K562 (cell line): ENCODE data around the gene TEX50. TPM values are rescaled to one million over a fixed set of nuclear protein-coding genes. Genes with fewer than 3 reads are reported as not detected.
A peak's percentile ranks its signal among the peaks of the same experiment; 100 is the strongest.

Experiments
- ATAC-seq: fragments of 200-7000 bp; cut with Tn5 transposase; 3 replicates; pipeline ENCODE4 v1.9.1; 2020; ENCODE audit warnings: moderate library complexity
- BruUV-seq: library from RNA; stranded (reverse); fragments of 400-500 nt; replicated peaks from 2 replicates; lab custom pipeline; 2021; lab: Mats Ljungman, UMichigan
- CTCF ChIA-PET: fragments of 300-600 bp; formaldehyde crosslinking; extraction: SDS; loops from one replicate; lab custom pipeline; 2021; ENCODE audit warnings: low intra/inter-chr PET ratio; lab: Yijun Ruan, JAX
- POLR2A ChIA-PET: fragments of 300-600, 350-650 bp; sonication (Branson Sonifier 250); formaldehyde crosslinking; extraction: SDS; loops from one replicate; lab custom pipeline; 2021; ENCODE audit warnings: antibody characterized with exemption, inconsistent platforms; lab: Yijun Ruan, JAX
- DNase-seq, 4 experiments: peaks; one replicate each; pipeline versions ENCODE4 v3.0.0 to v3.0.0-alpha.2; 2011 to 2018; ENCODE audit warnings: low spot score in 3 of 4, mixed read lengths in 3 of 4; ENCODE audit errors: extremely low read depth in 1 of 4
- FAIRE-seq: peaks from 2 replicates; lab custom pipeline; 2011; peaks lifted over from hg19 to GRCh38; lab: Jason Lieb, UNC
- H2AFZ ChIP-seq: 2 replicates; pipeline ENCODE4 v1.6.0; 2011; ENCODE audit warnings: low read depth, low read length, control low read depth, inconsistent platforms
- H3K27ac ChIP-seq: fragments of 200-600 bp; 3 replicates; pipeline ENCODE4 v1.8.0; 2011; ENCODE audit warnings: low read depth, mild to moderate bottlenecking, control low read depth, inconsistent platforms, low read length, moderate library complexity, mixed read lengths; ENCODE audit errors: extremely low read depth
- H3K27me3 ChIP-seq, 2 experiments: fragments of 300-600 bp in 1 of 2; 2 replicates in 1 of 2; 3 replicates in 1 of 2; pipeline versions ENCODE4 v1.6.0 to v1.8.0; 2011; ENCODE audit warnings: inconsistent platforms in 2 of 2, low read length in 2 of 2, mild to moderate bottlenecking in 1 of 2, mixed read lengths in 1 of 2, moderate library complexity in 1 of 2; ENCODE audit not compliant: control insufficient read depth in 2 of 2, insufficient read depth in 2 of 2
- H3K36me3 ChIP-seq: fragments of 300-600 bp; 3 replicates; pipeline ENCODE4 v1.8.0; 2011; ENCODE audit warnings: mild to moderate bottlenecking, low read length, inconsistent platforms; ENCODE audit not compliant: control insufficient read depth, insufficient read depth
- H3K4me1 ChIP-seq, 2 experiments: fragments of 200-600 bp in 1 of 2; replicated peaks in 1 of 2; 2 replicates in 1 of 2; 3 replicates in 1 of 2; pipeline versions ENCODE4 v1.5.1 to v1.8.0; 2011; ENCODE audit warnings: inconsistent platforms in 2 of 2, low read length in 2 of 2, mild to moderate bottlenecking in 1 of 2, mixed read lengths in 1 of 2, moderate library complexity in 1 of 2; ENCODE audit not compliant: control insufficient read depth in 2 of 2, insufficient read depth in 2 of 2
- H3K4me2 ChIP-seq: 2 replicates; pipeline ENCODE4 v1.6.1; 2011; ENCODE audit warnings: low read length, control low read depth, inconsistent platforms, mixed read lengths; ENCODE audit not compliant: insufficient read depth
- H3K4me3 ChIP-seq: fragments of 200-600 bp; sonication (generic), shearing (Covaris generic); 2 replicates; pipeline ENCODE4 v1.5.1; 2016; ENCODE audit warnings: control low read depth, inconsistent platforms
- H3K79me2 ChIP-seq: fragments of 200-600 bp; 3 replicates; pipeline ENCODE4 v1.8.0; 2011; ENCODE audit warnings: low read length, inconsistent platforms; ENCODE audit not compliant: control insufficient read depth, insufficient read depth
- H3K9ac ChIP-seq, 2 experiments: 2 replicates each; pipeline versions ENCODE4 v1.6.0 to v1.6.1; 2011; ENCODE audit warnings: low read depth in 2 of 2, low read length in 2 of 2, control low read depth in 1 of 2, inconsistent platforms in 1 of 2, mild to moderate bottlenecking in 1 of 2, mixed read lengths in 1 of 2; ENCODE audit not compliant: insufficient read depth in 1 of 2
- H3K9me1 ChIP-seq: one replicate; pipeline ENCODE4 v1.6.0; 2011; ENCODE audit warnings: inconsistent platforms, mild to moderate bottlenecking, low read length, moderate library complexity; ENCODE audit not compliant: control insufficient read depth, insufficient read depth
- H3K9me3 ChIP-seq: replicated peaks from 2 replicates; pipeline ENCODE4 v1.5.1; 2011; ENCODE audit warnings: low read depth, low read length, inconsistent platforms; ENCODE audit not compliant: control insufficient read depth, insufficient read depth
- H4K20me1 ChIP-seq: replicated peaks from 2 replicates; pipeline ENCODE4 v1.6.1; 2011; ENCODE audit warnings: low read length, inconsistent platforms, mixed read lengths; ENCODE audit not compliant: control insufficient read depth, insufficient read depth
- ATF7 ChIP-seq: fragments of 450-650 bp; IDR thresholded peaks from 2 replicates; pipeline ENCODE4 v1.7.1; 2014; ENCODE audit warnings: mild to moderate bottlenecking, moderate library complexity
- BACH1 ChIP-seq: fragments of 200-800 bp; sonication (Bioruptor generic); IDR thresholded peaks from 2 replicates; pipeline ENCODE4 v1.6.1; 2016; ENCODE audit warnings: missing genetic modification characterization, missing compliant biosample characterization
- C11orf30 ChIP-seq: fragments of 450-650 bp; IDR thresholded peaks from 2 replicates; pipeline ENCODE4 v1.6.1; 2016; ENCODE audit warnings: low read depth, mild to moderate bottlenecking
- CBFB ChIP-seq: sonication (generic); formaldehyde crosslinking; IDR thresholded peaks from 2 replicates; pipeline ENCODE4 v1.4.0; 2020; ENCODE audit warnings: mild to moderate bottlenecking, missing genetic modification reagents
- CEBPB ChIP-seq: fragments of 450-650 bp; IDR thresholded peaks from 2 replicates; pipeline ENCODE4 v1.6.1; 2016; ENCODE audit warnings: missing genetic modification characterization, missing compliant biosample characterization
- CEBPG ChIP-seq, 3 experiments: fragments of 200-800 bp in 1 of 3; sonication (Bioruptor generic) in 1 of 3; sonication (generic) in 1 of 3; formaldehyde crosslinking in 1 of 3; IDR thresholded peaks in 2 of 3; conservative IDR thresholded peaks in 1 of 3; 2 replicates each; pipeline versions ENCODE4 v1.6.1 to v1.8.0; 2016 to 2022; ENCODE audit warnings: missing compliant biosample characterization in 2 of 3, missing genetic modification characterization in 2 of 3, mild to moderate bottlenecking in 1 of 3, missing genetic modification reagents in 1 of 3
- MAFF ChIP-seq: IDR thresholded peaks from 2 replicates; pipeline ENCODE4 v1.6.1; 2012; ENCODE audit warnings: low read length, improper control_type of control experiment
- MAFG ChIP-seq: fragments of 450-650 bp; conservative IDR thresholded peaks from 2 replicates; pipeline ENCODE4 v1.6.1; 2016; ENCODE audit warnings: missing genetic modification characterization, missing compliant biosample characterization
- MAFK ChIP-seq: IDR thresholded peaks from 2 replicates; pipeline ENCODE4 v1.6.1; 2011; ENCODE audit warnings: low read length, improper control_type of control experiment
- MYBL2 ChIP-seq, 2 experiments: fragments of 450-650 bp in 1 of 2; sonication (generic) in 1 of 2; formaldehyde crosslinking in 1 of 2; IDR thresholded peaks; 2 replicates each; pipeline versions ENCODE4 v1.6.1 to v1.8.1; 2017 to 2022; ENCODE audit warnings: borderline replicate concordance in 1 of 2, inconsistent platforms in 1 of 2, low read depth in 1 of 2, mild to moderate bottlenecking in 1 of 2, missing genetic modification reagents in 1 of 2, moderate library complexity in 1 of 2
- NFE2 ChIP-seq: IDR thresholded peaks from 2 replicates; pipeline ENCODE4 v1.6.1; 2014; ENCODE audit warnings: antibody characterized with exemption, low read depth
- NFE2L1 ChIP-seq: fragments of 450-650 bp; IDR thresholded peaks from 2 replicates; pipeline ENCODE4 v1.6.1; 2016; ENCODE audit warnings: missing genetic modification characterization, low read depth, mild to moderate bottlenecking, missing compliant biosample characterization, moderate library complexity, borderline replicate concordance
- SMARCA4 ChIP-seq: fragments of 450-650 bp; IDR thresholded peaks from 2 replicates; pipeline ENCODE4 v1.6.1; 2016
- TFAM ChIP-seq: fragments of 250-450 bp; sonication (Bioruptor Pico); conservative IDR thresholded peaks from 2 replicates; pipeline ENCODE4 v1.5.0; 2021; ENCODE audit warnings: mild to moderate bottlenecking, moderate library complexity
- ZNF316 ChIP-seq: fragments of 450-650 bp; IDR thresholded peaks from 2 replicates; pipeline ENCODE4 v1.6.1; 2016
- in situ Hi-C: fragments of 300-500 bp; cut with MboI; formaldehyde crosslinking; loops from 4 replicates; pipeline ENCODE4 v1.15.0; 2018; ENCODE audit warnings: inconsistent platforms, mixed read lengths
- intact Hi-C: fragments of 100-400 bp; cut with micrococcal nuclease; formaldehyde crosslinking; loops from 2 replicates; pipeline ENCODE4 v1.14.2; 2022
- polyA plus RNA-seq, 8 experiments: library from polyadenylated mRNA; depleted of rRNA in 4 of 8; stranded (reverse) in 5 of 8; unstranded in 3 of 8; fragments of >200 nt; fragmentation: Nextera tagmentation in 2 of 8; fragmentation: Illumina TruSeq in 1 of 8; extraction: Ambion mirVana in 2 of 8; extraction: Trizol in 1 of 8; gene quantifications; 2 replicates each; pipeline versions ENCODE4 v1.2.1 to v1.2.3, GENCODE V29; 2011 to 2014; ENCODE audit warnings: inconsistent platforms in 1 of 8, missing spikeins in 1 of 8
- total RNA-seq, 7 experiments: library from RNA; depleted of rRNA in 6 of 7; stranded (reverse); fragments of >200 nt in 6 of 7; fragmentation: Illumina TruSeq in 2 of 7; extraction: Trizol in 2 of 7; gene quantifications; 2 replicates each; pipeline versions ENCODE4 v1.2.1 to v1.2.3, GENCODE V29; 2011 to 2021; ENCODE audit warnings: low replicate concordance in 1 of 7

Gene TEX50
- total and polyA plus RNA-seq, 9 of the 15 experiments (the other 6 are each of a cell fraction or from before 2014, with no cell fraction given), result not detected

GRCh38 chr1:173648880-173649605 lies 13.9 kb downstream of the TEX50 start:
- CTCF ChIA-PET, result no interaction called here
- BruUV-seq, result no TSS peak
- H3K4me3 ChIP-seq, result no peak overlapping the region
- POLR2A ChIA-PET, result no interaction called here
- H3K4me1 ChIP-seq, result no peaks in the 10 kb centered on the region
- no peak for DNase-seq
- no peak for ATAC-seq
- no peaks in the 10 kb centered on the region for H3K9me3 ChIP-seq
- H4K20me1 ChIP-seq, result no peaks in the 10 kb centered on the region
- H3K36me3 ChIP-seq, result no peaks in the 10 kb centered on the region
- no peaks in the 10 kb centered on the region for H3K9me1 ChIP-seq
- no peaks in the 10 kb centered on the region for H3K27me3 ChIP-seq
- no peak overlapping the region for H2AFZ ChIP-seq
- H3K27ac ChIP-seq, result no peak overlapping the region
- no peaks in the 10 kb centered on the region for H3K79me2 ChIP-seq
- no peak for FAIRE-seq
- H3K4me2 ChIP-seq, result no peak overlapping the region
- intact Hi-C loops (no loop called here), in situ Hi-C loops (no loop called here)
- peak; percentile 62 for TF ChIP-seq MAFF
- TF ChIP-seq SMARCA4, result no peak
- no peak for TF ChIP-seq TFAM (CRISPR knock-in tag)
- TF ChIP-seq BACH1 (tag), result peak; percentile 46; the same call in 1 of the 2 replicates
- TF ChIP-seq CEBPB (tag), result peak; percentile 68
- TF ChIP-seq MAFK, result peak; percentile 49; the same call in 1 of the 2 replicates
- TF ChIP-seq MAFG (tag), result peak; percentile 82
- TF ChIP-seq ATF7, result no peak
- TF ChIP-seq CEBPG (CRISPR knock-in tag; IDR thresholded peaks at IDR 0.05), result no peak
- peak in 1 of 2 experiments; percentile 75; a peak in 3 of 4 replicates for TF ChIP-seq CEBPG (tag; conservative IDR thresholded peaks at IDR 0.05 in 1 of 2, IDR thresholded peaks at IDR 0.05 in 1 of 2)
- no peak for TF ChIP-seq CBFB (CRISPR knock-in tag)
- TF ChIP-seq ZNF316, result peak; percentile 65
- peak; percentile 69 for TF ChIP-seq NFE2L1 (tag)
- TF ChIP-seq MYBL2 (IDR thresholded peaks at IDR 0.05; ENCODE audit: low read depth), result 0 out of 2 replicates have a peak, but pooled peaks have one; percentile 7
- no peak for TF ChIP-seq MYBL2 (CRISPR knock-in tag; IDR thresholded peaks at IDR 0.05; ENCODE audit: borderline replicate concordance)
- peak; percentile 29; the same call in 1 of the 2 replicates for TF ChIP-seq NFE2
- peak; percentile 21; the same call in 1 of the 2 replicates for TF ChIP-seq C11orf30
- H3K9ac ChIP-seq, result no peak overlapping the region
